NCI-H446 (cell line): ENCODE results near the gene GRID2.

Experiments used
- DNase-seq, 2 experiments: peaks; one replicate each; lab custom pipeline; 2025; lab: John Stamatoyannopoulos, UW

The GRID2 gene

GRCh38 chr4:92714640-92715039 lies 410.9 kb downstream of the GRID2 start:
- no peak for DNase-seq

- no peak for DNase-seq
Observed at GRCh38 chr4:92733231-92733630, 429.5 kb downstream of the GRID2 start.

- no peak for DNase-seq
Observed at GRCh38 chr4:92735025-92735665, 431.4 kb downstream of the GRID2 start.

- no peak for DNase-seq
Observed at GRCh38 chr4:92760433-92760832, 456.7 kb downstream of the GRID2 start.

GRCh38 chr4:92776080-92776479 lies 472.3 kb downstream of the GRID2 start:
- no peak for DNase-seq

- peak; percentile 3 to 37 for DNase-seq
Observed at GRCh38 chr4:92789741-92790140, 486.0 kb downstream of the GRID2 start.

- peak; percentile 38 to 63 for DNase-seq
Observed at GRCh38 chr4:92791871-92792440, 488.2 kb downstream of the GRID2 start.

GRCh38 chr4:92809381-92809780 lies 505.6 kb downstream of the GRID2 start:
- no peak for DNase-seq

- no peak for DNase-seq
Observed at GRCh38 chr4:92812652-92813051, 508.9 kb downstream of the GRID2 start.

GRCh38 chr4:92814677-92815076 lies 510.9 kb downstream of the GRID2 start:
- DNase-seq = no peak

- DNase-seq = peak; percentile 13 to 66
Observed at GRCh38 chr4:92825256-92825655, 521.5 kb downstream of the GRID2 start.

GRCh38 chr4:92825791-92826190 lies 522.0 kb downstream of the GRID2 start:
- peak; percentile 48 to 65 for DNase-seq

GRCh38 chr4:92830771-92831170 lies 527.0 kb downstream of the GRID2 start:
- DNase-seq = no peak

GRCh38 chr4:92840880-92841279 lies 537.1 kb downstream of the GRID2 start:
- no peak for DNase-seq

- DNase-seq = no peak
Observed at GRCh38 chr4:92843784-92844183, 540.0 kb downstream of the GRID2 start.

- DNase-seq = peak in 1 of 2 experiments; percentile 62
Observed at GRCh38 chr4:92847026-92847425, 543.3 kb downstream of the GRID2 start.

- peak; percentile 15 to 48 for DNase-seq
Observed at GRCh38 chr4:92862509-92862908, 558.7 kb downstream of the GRID2 start.

- peak; percentile 88 to 97 for DNase-seq
Observed at GRCh38 chr4:92864096-92864495, 560.3 kb downstream of the GRID2 start.

GRCh38 chr4:92872604-92873003 lies 568.8 kb downstream of the GRID2 start:
- no peak for DNase-seq

- DNase-seq = peak in 1 of 2 experiments; percentile 42
Observed at GRCh38 chr4:92885632-92886031, 581.9 kb downstream of the GRID2 start.

GRCh38 chr4:92952426-92952825 lies 648.7 kb downstream of the GRID2 start:
- DNase-seq = no peak

GRCh38 chr4:92952897-92953296 lies 649.1 kb downstream of the GRID2 start:
- DNase-seq = no peak

- DNase-seq = no peak
Observed at GRCh38 chr4:92953462-92953861, 649.7 kb downstream of the GRID2 start.

GRCh38 chr4:92961881-92962280 lies 658.1 kb downstream of the GRID2 start:
- DNase-seq = no peak
